A673 (cell line): ENCODE results near the gene COL20A1.

Source experiments
- EZH2 ChIP-seq: fragments of 200-600 bp; sonication (generic); IDR thresholded peaks from 2 replicates; pipeline ENCODE4 v1.6.1; 2017; ENCODE audit warnings: borderline replicate concordance, low read depth, mild to moderate bottlenecking, mixed read lengths, antibody characterized with exemption, low read length; ENCODE audit not compliant: poor library complexity, severe bottlenecking
- TF ChIP-seq, protein P1 (sequence below): fragments of 300-800, 200-600 bp; sonication (generic); conservative IDR thresholded peaks from 2 replicates; pipeline ENCODE4 v1.5.1; 2017; ENCODE audit warnings: low read depth, mild to moderate bottlenecking, antibody characterized with exemption, low read length, moderate library complexity, mixed read lengths

DNA sequence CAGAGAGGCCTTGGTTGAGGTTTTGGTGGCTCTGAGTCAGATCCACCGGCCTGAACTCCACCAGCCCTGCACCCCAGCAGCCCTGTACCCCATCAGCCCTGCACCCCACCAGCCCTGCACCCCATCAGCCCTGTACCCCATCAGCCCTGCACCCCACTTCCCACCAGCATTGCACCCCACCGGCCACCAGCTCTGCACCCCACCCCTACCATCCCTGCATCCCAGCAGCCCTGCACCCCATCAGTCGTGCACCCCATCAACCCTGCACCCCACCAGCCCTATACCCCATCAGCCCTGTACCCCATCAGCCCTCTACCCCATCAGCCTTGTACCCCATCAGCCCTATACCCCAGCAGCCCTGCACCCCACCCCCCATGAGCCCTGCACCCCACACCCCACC, 82.5 kb downstream of the COL20A1 start:
- TF ChIP-seq, protein P1, sequence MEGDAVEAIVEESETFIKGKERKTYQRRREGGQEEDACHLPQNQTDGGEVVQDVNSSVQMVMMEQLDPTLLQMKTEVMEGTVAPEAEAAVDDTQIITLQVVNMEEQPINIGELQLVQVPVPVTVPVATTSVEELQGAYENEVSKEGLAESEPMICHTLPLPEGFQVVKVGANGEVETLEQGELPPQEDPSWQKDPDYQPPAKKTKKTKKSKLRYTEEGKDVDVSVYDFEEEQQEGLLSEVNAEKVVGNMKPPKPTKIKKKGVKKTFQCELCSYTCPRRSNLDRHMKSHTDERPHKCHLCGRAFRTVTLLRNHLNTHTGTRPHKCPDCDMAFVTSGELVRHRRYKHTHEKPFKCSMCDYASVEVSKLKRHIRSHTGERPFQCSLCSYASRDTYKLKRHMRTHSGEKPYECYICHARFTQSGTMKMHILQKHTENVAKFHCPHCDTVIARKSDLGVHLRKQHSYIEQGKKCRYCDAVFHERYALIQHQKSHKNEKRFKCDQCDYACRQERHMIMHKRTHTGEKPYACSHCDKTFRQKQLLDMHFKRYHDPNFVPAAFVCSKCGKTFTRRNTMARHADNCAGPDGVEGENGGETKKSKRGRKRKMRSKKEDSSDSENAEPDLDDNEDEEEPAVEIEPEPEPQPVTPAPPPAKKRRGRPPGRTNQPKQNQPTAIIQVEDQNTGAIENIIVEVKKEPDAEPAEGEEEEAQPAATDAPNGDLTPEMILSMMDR: no peak
- no peak for TF ChIP-seq EZH2
